PFSK-1 (cell line): ENCODE measurements around the gene FLT3.

Experiments used
- POLR2AphosphoS5 ChIP-seq: IDR thresholded peaks from 2 replicates; pipeline ENCODE4 v1.6.1; 2012; ENCODE audit warnings: low read depth, mild to moderate bottlenecking, control low read depth, low read length, moderate library complexity
- SIN3A ChIP-seq: IDR thresholded peaks from 2 replicates; pipeline ENCODE4 v1.6.1; 2012; ENCODE audit warnings: mild to moderate bottlenecking, low read length, moderate library complexity, borderline replicate concordance; ENCODE audit not compliant: insufficient read depth

DNA sequence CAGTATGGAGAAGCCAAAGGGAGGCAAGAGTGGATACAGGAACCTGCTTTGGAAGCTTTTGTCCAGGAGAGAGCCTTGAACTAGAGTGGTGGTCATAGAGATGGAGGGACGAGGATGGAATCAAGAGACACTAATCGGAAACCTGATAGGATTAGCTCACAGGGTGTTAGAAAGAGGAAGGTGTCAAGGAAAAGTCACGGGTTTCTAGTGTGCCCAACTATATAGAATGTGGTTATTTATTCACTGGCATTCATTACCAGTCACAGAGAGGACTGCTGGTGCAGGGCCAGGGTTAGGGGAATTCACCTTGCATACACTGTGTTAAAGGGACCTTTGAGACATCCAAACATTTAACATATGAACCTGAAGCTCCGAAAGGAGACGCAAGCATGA, 68.5 kb downstream of the FLT3 start:
- no peak for TF ChIP-seq POLR2AphosphoS5
- TF ChIP-seq SIN3A, result no peak
